DOHH2 (cell line): ENCODE results near the gene ARHGAP23.
"Not testable (repeated sequence)": the region's sequence is repeated elsewhere in the genome, so short reads cannot be mapped to it uniquely, and the experiment has no call there.

Experiments used
- H3F3A ChIP-seq: fragments of 200-600 bp; sonication (generic), shearing (Covaris generic); 2 replicates; pipeline ENCODE4 v1.6.0; 2016; ENCODE audit warnings: antibody characterized with exemption, mild to moderate bottlenecking; ENCODE audit not compliant: control insufficient read depth, insufficient read depth
- H3K27ac ChIP-seq: fragments of 200-600 bp; sonication (generic); 2 replicates; pipeline ENCODE4 v1.5.1; 2014; ENCODE audit warnings: low read depth, mild to moderate bottlenecking, low read length, moderate library complexity
- H3K27me3 ChIP-seq: fragments of 200-600 bp; sonication (generic); 2 replicates; pipeline ENCODE4 v1.6.1; 2014; ENCODE audit warnings: mild to moderate bottlenecking, low read length, mixed read lengths; ENCODE audit not compliant: control insufficient read depth
- H3K36me3 ChIP-seq: fragments of 200-600 bp; sonication (generic); 2 replicates; pipeline ENCODE4 v1.6.1; 2014; ENCODE audit warnings: mild to moderate bottlenecking, low read length, moderate library complexity, mixed read lengths; ENCODE audit not compliant: control insufficient read depth
- H3K4me1 ChIP-seq: fragments of 200-600 bp; sonication (generic); 2 replicates; pipeline ENCODE4 v1.6.1; 2014; ENCODE audit warnings: mild to moderate bottlenecking, low read length, mixed read lengths; ENCODE audit not compliant: control insufficient read depth
- H3K4me2 ChIP-seq: fragments of 200-600 bp; sonication (generic); 2 replicates; pipeline ENCODE4 v1.6.0; 2014; ENCODE audit warnings: mild to moderate bottlenecking, low read length, moderate library complexity
- H3K4me3 ChIP-seq: fragments of 200-600 bp; sonication (generic); 2 replicates; pipeline ENCODE4 v1.5.1; 2014; ENCODE audit warnings: mild to moderate bottlenecking, low read length, mixed read lengths
- H3K79me2 ChIP-seq: fragments of 200-600 bp; sonication (generic); 2 replicates; pipeline ENCODE4 v1.6.1; 2014; ENCODE audit warnings: mild to moderate bottlenecking, low read length, mixed read lengths; ENCODE audit not compliant: control insufficient read depth
- H3K9me2 ChIP-seq: fragments of 200-600 bp; sonication (generic); replicated peaks from 2 replicates; pipeline ENCODE4 v1.6.1; 2014; ENCODE audit warnings: mild to moderate bottlenecking, low read length, mixed read lengths; ENCODE audit not compliant: control insufficient read depth
- H3K9me3 ChIP-seq: fragments of 200-600 bp; sonication (generic); 2 replicates; pipeline ENCODE4 v1.6.1; 2014; ENCODE audit warnings: antibody characterized with exemption, low read length, mixed read lengths; ENCODE audit not compliant: control insufficient read depth, insufficient read depth
- H4K20me1 ChIP-seq: fragments of 200-600 bp; sonication (generic); 2 replicates; pipeline ENCODE4 v1.6.0; 2014; ENCODE audit warnings: low read depth, mild to moderate bottlenecking, antibody characterized with exemption, low read length, moderate library complexity; ENCODE audit not compliant: control insufficient read depth, insufficient read depth
- EZH2phosphoT487 ChIP-seq: fragments of 200-600 bp; sonication (generic); IDR thresholded peaks from 2 replicates; pipeline ENCODE4 v1.6.1; 2017; ENCODE audit warnings: borderline replicate concordance, mild to moderate bottlenecking, antibody characterized with exemption, low read length, moderate library complexity, mixed read lengths
- TF ChIP-seq, protein P1 (sequence below): fragments of 200-600 bp; sonication (generic); IDR thresholded peaks from one replicate; pipeline ENCODE4 v1.5.1; 2014; ENCODE audit warnings: antibody characterized with exemption, mild to moderate bottlenecking, low read depth, low read length; ENCODE audit not compliant: poor library complexity, severe bottlenecking

The ARHGAP23 gene

DNA sequence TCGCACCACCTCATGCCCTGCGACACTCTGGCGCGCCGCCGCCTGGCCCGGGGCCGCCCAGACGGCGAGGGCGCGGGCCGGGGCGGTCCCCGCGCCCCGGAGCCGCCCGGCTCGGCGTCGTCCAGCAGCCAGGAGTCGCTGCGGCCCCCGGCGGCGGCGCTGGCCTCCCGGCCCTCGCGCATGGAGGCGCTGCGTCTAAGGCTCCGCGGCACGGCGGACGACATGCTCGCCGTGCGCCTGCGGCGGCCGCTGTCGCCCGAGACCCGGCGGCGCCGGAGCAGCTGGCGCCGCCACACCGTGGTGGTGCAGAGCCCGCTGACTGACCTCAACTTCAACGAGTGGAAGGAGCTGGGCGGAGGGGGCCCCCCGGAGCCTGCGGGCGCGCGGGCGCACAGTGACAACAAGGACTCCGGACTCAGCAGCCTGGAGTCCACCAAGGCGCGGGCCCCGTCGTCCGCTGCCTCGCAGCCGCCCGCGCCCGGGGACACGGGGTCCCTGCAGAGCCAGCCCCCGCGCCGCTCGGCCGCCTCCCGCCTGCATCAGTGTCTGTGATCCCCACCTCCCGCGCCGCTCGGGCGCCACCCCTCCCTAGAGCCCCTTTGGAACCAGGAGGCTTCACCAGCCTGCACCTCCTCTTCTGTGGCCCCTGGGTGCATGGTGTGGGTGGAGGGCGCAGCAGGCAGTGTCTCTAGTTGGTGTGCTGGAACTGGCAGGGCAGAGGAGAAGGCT is 82.3 kb downstream of the ARHGAP23 start:
- H3K4me3 ChIP-seq = no peak overlapping the region
- H3K4me1 ChIP-seq = no peaks in the 10 kb centered on the region
- no peak overlapping the region for H3K27ac ChIP-seq
- H3F3A ChIP-seq = no peaks in the 10 kb centered on the region
- H3K79me2 ChIP-seq = no peaks in the 10 kb centered on the region
- H3K9me2 ChIP-seq = no peaks in the 10 kb centered on the region
- no peaks in the 10 kb centered on the region for H3K36me3 ChIP-seq
- H4K20me1 ChIP-seq = no peaks in the 10 kb centered on the region; the same call in 1 of the 2 replicates
- no peak for TF ChIP-seq EZH2phosphoT487
- TF ChIP-seq, protein P1, sequence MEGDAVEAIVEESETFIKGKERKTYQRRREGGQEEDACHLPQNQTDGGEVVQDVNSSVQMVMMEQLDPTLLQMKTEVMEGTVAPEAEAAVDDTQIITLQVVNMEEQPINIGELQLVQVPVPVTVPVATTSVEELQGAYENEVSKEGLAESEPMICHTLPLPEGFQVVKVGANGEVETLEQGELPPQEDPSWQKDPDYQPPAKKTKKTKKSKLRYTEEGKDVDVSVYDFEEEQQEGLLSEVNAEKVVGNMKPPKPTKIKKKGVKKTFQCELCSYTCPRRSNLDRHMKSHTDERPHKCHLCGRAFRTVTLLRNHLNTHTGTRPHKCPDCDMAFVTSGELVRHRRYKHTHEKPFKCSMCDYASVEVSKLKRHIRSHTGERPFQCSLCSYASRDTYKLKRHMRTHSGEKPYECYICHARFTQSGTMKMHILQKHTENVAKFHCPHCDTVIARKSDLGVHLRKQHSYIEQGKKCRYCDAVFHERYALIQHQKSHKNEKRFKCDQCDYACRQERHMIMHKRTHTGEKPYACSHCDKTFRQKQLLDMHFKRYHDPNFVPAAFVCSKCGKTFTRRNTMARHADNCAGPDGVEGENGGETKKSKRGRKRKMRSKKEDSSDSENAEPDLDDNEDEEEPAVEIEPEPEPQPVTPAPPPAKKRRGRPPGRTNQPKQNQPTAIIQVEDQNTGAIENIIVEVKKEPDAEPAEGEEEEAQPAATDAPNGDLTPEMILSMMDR = no peak
- H3K4me2 ChIP-seq = no peak overlapping the region
- H3K9me3 ChIP-seq = no peaks in the 10 kb centered on the region
- H3K27me3 ChIP-seq = peaks cover 6% of the 10 kb centered on the region; the same call in 1 of the 2 replicates

DNA sequence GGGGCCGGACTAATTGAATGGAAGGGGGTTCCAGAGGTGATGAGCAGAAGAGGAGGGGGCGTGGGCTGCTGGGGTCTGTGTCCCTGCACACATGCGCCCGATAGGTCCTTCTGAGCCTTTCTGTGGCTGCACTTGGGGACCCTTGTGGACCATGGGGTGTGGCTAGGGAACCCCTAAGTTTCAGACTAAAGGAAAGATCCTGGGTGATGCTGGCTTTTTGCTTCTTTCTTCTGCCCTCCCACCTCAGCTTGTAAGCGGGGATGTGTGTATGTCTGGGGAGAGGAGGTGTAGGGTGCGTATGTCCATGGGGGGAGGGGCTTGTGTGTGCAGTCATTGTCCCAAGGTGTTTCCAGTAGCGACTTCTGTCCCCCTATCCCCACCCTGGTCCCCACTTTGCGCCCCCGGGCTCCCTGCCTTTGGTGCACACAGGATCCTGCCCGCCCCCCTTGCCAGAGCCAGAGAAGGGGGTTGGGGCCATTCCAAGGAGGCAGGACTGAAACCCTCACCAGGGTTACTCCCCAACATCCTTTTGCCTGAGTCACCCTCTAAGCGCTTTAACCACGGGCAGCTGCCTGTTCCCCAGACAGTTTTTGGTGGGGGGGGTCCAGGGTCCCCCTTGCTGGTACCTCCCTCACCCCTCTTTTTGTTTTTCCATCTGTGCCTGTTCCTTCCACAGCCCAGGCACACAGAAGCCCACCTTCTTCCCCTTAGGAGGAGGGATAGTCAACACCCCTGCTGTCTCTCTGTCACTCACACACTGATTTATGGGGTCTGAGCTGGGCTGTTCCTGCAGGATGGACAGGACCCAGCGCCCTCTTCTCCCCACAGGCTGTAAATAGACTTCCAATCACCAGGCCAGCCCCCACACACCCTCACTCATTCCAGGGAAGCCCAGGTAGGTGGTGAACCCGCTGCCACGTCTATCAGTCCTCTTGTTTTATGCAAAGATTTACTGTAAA is 83.2 kb downstream of the ARHGAP23 start:
- Histone ChIP-seq H3K79me2 (no peaks in the 10 kb centered on the region), H3K9me3 (no peaks in the 10 kb centered on the region), H3K4me3 (no peak overlapping the region), H3K27me3 (peaks cover 3% of the 10 kb centered on the region; the same call in 1 of the 2 replicates), H3K4me1 (no peaks in the 10 kb centered on the region), H3K4me2 (no peak overlapping the region), H3F3A (no peaks in the 10 kb centered on the region), H3K36me3 (no peaks in the 10 kb centered on the region), H3K27ac (no peak overlapping the region), H4K20me1 (no peaks in the 10 kb centered on the region; the same call in 1 of the 2 replicates), H3K9me2 (no peaks in the 10 kb centered on the region)
- TF ChIP-seq, protein P1 = no peak
- no peak for TF ChIP-seq EZH2phosphoT487

- TF ChIP-seq EZH2phosphoT487 = no peak
- TF ChIP-seq, protein P1 = no peak
- no peaks in the 10 kb centered on the region; the same call in 1 of the 2 replicates for H3K27me3 ChIP-seq
- no peaks in the 10 kb centered on the region for H3K9me2 ChIP-seq
- no peaks in the 10 kb centered on the region for H3K79me2 ChIP-seq
- H3K27ac ChIP-seq = no peak overlapping the region
- no peaks in the 10 kb centered on the region for H3F3A ChIP-seq
- H3K4me3 ChIP-seq = no peak overlapping the region
- no peaks in the 10 kb centered on the region for H3K4me1 ChIP-seq
- no peaks in the 10 kb centered on the region; the same call in 1 of the 2 replicates for H4K20me1 ChIP-seq
- H3K9me3 ChIP-seq = no peaks in the 10 kb centered on the region
- no peak overlapping the region for H3K4me2 ChIP-seq
- no peaks in the 10 kb centered on the region for H3K36me3 ChIP-seq
Observed at GRCh38 chr17:38512473-38513058, 84.3 kb downstream of the ARHGAP23 start.

GRCh38 chr17:38526526-38526925 is 98.3 kb downstream of the ARHGAP23 start:
- H3K27ac ChIP-seq, H4K20me1 ChIP-seq, H3F3A ChIP-seq, H3K36me3 ChIP-seq, H3K4me2 ChIP-seq, H3K4me3 ChIP-seq, H3K27me3 ChIP-seq, H3K9me3 ChIP-seq, H3K4me1 ChIP-seq, H3K79me2 ChIP-seq, H3K9me2 ChIP-seq: not testable (repeated sequence)

GRCh38 chr17:38528141-38528540 is 99.9 kb downstream of the ARHGAP23 start:
- not testable (repeated sequence) for H3K27ac ChIP-seq, H4K20me1 ChIP-seq, H3K4me1 ChIP-seq, H3K9me2 ChIP-seq, H3K4me2 ChIP-seq, H3K36me3 ChIP-seq, H3K27me3 ChIP-seq, H3K9me3 ChIP-seq, H3F3A ChIP-seq, H3K4me3 ChIP-seq, H3K79me2 ChIP-seq
